Activated T-cell treated with anti-CD3 and anti-CD28 coated beads for 24 hours (primary cell): ENCODE measurements around the gene MATK.
A peak's percentile ranks its signal among the peaks of the same experiment; 100 is the strongest.

Experiments
- DNase-seq: peaks from one replicate; pipeline ENCODE4 v3.0.0-alpha.2; 2020; ENCODE audit warnings: low read depth

The MATK gene, protein sequence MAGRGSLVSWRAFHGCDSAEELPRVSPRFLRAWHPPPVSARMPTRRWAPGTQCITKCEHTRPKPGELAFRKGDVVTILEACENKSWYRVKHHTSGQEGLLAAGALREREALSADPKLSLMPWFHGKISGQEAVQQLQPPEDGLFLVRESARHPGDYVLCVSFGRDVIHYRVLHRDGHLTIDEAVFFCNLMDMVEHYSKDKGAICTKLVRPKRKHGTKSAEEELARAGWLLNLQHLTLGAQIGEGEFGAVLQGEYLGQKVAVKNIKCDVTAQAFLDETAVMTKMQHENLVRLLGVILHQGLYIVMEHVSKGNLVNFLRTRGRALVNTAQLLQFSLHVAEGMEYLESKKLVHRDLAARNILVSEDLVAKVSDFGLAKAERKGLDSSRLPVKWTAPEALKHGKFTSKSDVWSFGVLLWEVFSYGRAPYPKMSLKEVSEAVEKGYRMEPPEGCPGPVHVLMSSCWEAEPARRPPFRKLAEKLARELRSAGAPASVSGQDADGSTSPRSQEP

GRCh38 chr19:3785938-3786824 is at the start of gene MATK:
MATK (minus strand) TSS chr19:3786381; CDS start chr19:3785135, 1,246 bp downstream.
- DNase-seq: peak; percentile 12

GRCh38 chr19:3835055-3835435 is 48.9 kb upstream of the MATK start:
- no peak for DNase-seq

- DNase-seq: no peak
Measured at GRCh38 chr19:3834349-3835054, 48.3 kb upstream of the MATK start.

- DNase-seq: no peak
Measured at GRCh38 chr19:3833578-3834348, 47.6 kb upstream of the MATK start.

- DNase-seq: no peak
Measured at GRCh38 chr19:3832001-3832400, 45.8 kb upstream of the MATK start.

DNA sequence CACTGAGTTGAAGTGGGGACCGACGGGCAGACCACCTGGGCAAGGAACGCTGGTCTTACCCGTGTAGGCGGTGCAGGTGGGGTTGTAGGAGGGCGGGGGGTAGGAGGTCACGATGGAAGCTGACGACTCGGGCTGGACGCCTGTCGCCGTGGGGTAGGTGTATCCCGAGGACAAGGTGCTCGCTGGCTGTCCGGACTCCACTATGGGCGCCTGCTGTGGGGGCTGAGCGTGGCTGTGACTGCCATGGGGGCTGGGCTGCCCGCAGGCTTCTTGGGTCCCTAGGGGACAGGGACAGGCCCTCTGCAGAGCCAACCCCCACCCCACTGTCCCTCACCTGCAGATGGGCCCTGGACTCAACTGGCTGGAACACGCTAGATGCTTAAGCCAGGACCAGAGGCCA is 45.4 kb upstream of the MATK start:
- DNase-seq: no peak

GRCh38 chr19:3830621-3831589 is 44.7 kb upstream of the MATK start:
- DNase-seq: no peak

DNA sequence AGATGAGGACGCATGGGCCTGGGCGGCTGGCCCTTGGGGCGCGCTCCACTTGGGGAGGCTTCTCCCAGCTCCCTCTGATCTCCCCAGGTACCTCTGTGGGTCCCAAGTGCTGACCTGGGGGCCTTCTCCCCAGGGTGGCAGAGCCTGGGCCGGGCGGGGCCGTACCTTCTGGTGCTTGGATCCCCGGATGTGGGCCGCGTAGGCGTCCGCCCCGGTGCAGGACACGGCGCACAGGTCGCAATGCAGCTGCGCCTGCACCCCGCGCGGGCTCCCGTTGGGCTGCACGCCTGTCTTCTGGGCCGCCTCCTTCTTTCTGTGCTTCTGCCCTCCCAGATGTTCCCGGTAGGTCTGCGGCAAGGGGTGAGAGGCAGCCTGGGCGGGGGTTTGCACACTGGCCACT is 41.1 kb upstream of the MATK start:
- no peak for DNase-seq

- DNase-seq: no peak
Measured at GRCh38 chr19:3826163-3826562, 40.0 kb upstream of the MATK start.

DNA sequence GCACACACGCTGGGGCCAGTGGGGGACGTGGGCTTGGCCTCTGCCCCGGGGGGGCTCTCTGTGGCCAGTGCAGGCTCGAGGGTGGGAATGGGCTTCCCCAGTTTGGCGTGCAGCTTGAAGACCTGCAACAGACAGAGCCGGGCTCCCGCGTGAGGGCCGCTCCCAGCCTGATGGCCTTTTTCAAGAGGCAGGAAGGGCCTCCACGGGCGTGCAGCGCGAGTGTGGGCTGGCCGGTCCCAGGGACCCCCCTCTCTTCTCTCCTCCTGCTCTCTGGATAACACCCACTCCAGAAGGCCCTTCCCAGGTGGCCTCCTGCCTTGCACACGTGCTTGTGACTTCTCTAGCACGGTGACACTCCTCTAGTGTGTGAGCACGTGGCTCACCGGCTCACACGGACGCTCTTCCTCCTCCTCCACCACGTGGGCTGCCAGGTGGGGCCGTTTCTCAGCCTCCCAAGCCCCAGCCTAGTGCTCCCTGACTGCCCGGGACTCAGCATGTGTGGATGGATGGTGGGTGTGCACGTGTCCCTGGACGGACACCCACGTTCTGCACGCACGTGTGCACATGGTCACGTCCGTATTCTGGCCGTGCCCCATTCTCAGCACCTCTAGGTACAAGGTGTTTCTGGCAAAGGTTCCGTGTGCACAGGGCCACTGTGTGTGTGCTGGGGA is 39.2 kb upstream of the MATK start:
- DNase-seq: no peak

GRCh38 chr19:3823350-3823713 is 37.2 kb upstream of the MATK start:
- no peak for DNase-seq

DNA sequence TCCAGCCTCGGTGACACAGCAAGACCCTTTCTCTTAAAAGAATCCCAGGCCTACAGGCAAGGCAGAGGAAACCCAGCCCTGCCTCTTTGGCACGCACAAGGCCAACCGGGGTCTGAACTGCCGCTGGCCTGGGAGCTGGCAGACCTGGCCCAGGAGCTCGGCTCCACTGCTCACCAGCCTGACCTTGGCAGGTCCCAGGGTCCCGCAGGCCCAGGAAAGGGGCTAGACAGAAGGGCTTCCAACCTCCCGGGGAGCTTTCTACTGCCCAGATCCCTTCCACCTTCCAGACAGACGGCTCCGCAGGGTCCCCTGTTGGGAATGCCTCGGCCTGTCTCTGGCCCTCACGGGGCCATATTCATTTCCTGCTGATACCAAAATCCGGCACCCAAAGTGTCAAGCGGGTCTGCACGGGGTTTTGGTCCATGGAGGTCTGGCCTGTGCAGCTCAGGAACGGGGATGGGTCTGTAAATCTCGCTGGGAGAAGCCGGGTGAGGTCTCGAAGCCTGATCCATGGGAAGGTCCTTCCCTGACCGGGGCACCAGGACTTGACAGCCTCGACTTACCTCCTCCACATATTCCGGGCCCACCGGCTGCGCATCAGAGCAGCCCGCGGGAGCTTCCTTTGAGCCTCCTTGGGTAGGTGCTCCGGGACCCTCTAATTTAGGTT is 36.6 kb upstream of the MATK start:
- DNase-seq: no peak

DNA sequence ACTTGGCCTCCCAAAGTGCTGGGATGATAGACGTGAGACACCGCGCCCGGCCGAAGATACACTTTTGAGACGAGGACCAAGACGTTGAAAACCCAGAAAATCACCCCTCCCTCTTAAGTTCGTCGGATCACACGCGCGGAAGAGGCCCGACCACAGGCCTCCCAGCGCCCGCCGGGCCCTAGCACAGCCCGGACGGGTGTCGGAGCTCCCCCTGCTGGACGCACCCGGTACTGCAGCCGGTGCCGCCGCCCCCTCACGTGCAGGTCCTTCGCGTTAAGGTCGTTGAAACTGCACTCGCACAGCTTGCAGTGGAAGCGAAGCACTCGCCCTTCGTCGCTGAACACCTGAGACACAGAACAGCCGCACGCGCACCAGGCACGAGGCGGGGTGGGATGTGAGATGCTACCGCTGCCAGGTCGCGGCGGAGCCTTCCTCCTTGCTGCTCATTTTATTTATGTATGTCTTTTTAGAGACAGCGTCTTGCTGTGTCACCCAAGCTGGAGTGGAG is 35.7 kb upstream of the MATK start:
- DNase-seq: peak; percentile 82

- DNase-seq: no peak
Measured at GRCh38 chr19:3821156-3821555, 35.0 kb upstream of the MATK start.

GRCh38 chr19:3819989-3820388 is 33.8 kb upstream of the MATK start:
- DNase-seq: no peak

DNA sequence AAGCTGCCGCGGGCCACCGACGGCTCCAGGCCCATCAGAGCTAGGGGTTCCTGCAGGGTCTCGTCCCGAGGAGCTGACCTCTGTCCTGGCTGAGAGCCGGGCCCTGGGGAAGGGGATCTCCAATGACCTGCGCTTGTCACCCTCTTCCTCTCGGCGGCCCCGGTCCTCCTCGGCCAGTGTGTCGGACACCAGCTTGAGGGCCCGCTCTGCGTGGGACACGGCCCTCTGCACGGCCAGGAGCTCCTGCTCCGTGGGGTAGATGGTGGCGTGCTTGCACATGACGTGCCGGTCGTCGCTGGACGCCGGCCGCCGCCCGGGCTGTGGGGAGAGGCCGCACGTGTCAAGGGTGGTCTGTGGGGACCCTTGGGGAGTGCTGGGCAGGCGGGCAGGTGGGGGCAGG is 32.7 kb upstream of the MATK start:
- no peak for DNase-seq

- peak; percentile 44 for DNase-seq
Measured at GRCh38 chr19:3818466-3818865, 32.3 kb upstream of the MATK start.

DNA sequence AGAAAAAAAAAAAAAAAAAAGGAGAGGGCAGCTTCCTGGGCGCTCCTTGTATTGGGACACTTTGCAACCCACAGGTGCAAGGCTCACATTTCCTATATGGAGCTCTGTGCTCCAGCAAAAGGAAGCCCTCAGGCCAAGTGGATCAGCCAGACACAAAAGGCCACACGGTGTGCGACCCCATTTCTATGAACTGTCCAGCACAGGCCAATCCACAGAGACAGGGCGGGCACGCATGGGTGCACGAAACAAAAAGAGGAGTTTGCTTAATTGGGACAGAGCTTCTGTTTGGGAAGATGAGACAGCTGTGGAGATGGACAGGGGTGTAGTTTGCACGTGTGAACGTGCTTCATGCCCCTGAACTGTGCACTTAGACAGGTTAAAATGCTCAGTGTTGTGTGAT is 31.6 kb upstream of the MATK start:
- no peak for DNase-seq

GRCh38 chr19:3816566-3817218 is 30.5 kb upstream of the MATK start:
- no peak for DNase-seq
